ENCODE measurements around the gene STAT3. TPM values are rescaled to one million over a fixed set of nuclear protein-coding genes. Genes with fewer than 3 reads are reported as not detected.

The STAT3 gene
- total RNA-seq, 4 donors from 2014 or later: 146 to 253 (median 205) TPM

GRCh38 chr17:42273474-42274252 is 114.6 kb downstream of the STAT3 start:
- Histone ChIP-seq H3K27ac (no peak overlapping the region), H3K36me3 (no peaks in the 10 kb centered on the region), H3K4me1 (peaks cover 7 to 73% (median 12%) of the 10 kb centered on the region in 3 donors), H3K9me3 (no peaks in the 10 kb centered on the region), H3K27me3 (no peaks in the 10 kb centered on the region), H3K4me3 (no peak overlapping the region)
- TF ChIP-seq CTCF (IDR thresholded peaks at IDR 0.05): no peak
- WGBS, 2 donors (ENCODE audit: low coverage in 1 of 2): 55 to 56% methylated on average over 6 to 7 of the region's 7 CpGs
- ATAC-seq: no peak

- Histone ChIP-seq H3K4me3 (no peak overlapping the region), H3K27me3 (no peaks in the 10 kb centered on the region), H3K4me1 (peaks cover 7 to 72% (median 12%) of the 10 kb centered on the region in 3 donors), H3K36me3 (no peaks in the 10 kb centered on the region), H3K27ac (no peak overlapping the region), H3K9me3 (no peaks in the 10 kb centered on the region)
- TF ChIP-seq EP300 (IDR thresholded peaks at IDR 0.05) (no peak), POLR2AphosphoS5 (IDR thresholded peaks at IDR 0.05) (no peak), CTCF (IDR thresholded peaks at IDR 0.05) (no peak), POLR2A (IDR thresholded peaks at IDR 0.05) (no peak)
- WGBS, 2 donors (ENCODE audit: low coverage in 1 of 2): 43 to 58% methylated on average over 5 to 7 of the region's 7 CpGs
- ATAC-seq: no peak
Measured at GRCh38 chr17:42272162-42272907, 115.9 kb downstream of the STAT3 start.

GRCh38 chr17:42271779-42272035 is 116.5 kb downstream of the STAT3 start:
- Histone ChIP-seq H3K9me3 (no peaks in the 10 kb centered on the region), H3K27me3 (no peaks in the 10 kb centered on the region), H3K4me3 (no peak overlapping the region), H3K4me1 (peaks cover 6 to 72% (median 7%) of the 10 kb centered on the region in 3 donors), H3K27ac (no peak overlapping the region), H3K36me3 (no peaks in the 10 kb centered on the region)
- ATAC-seq: no peak
- TF ChIP-seq POLR2A (IDR thresholded peaks at IDR 0.05): no peak
- TF ChIP-seq CTCF (IDR thresholded peaks at IDR 0.05): no peak
- TF ChIP-seq EP300 (IDR thresholded peaks at IDR 0.05): no peak
- no peak for TF ChIP-seq POLR2AphosphoS5 (IDR thresholded peaks at IDR 0.05)

GRCh38 chr17:42271006-42271778 is 117.0 kb downstream of the STAT3 start:
- H3K4me3 ChIP-seq: no peak overlapping the region
- no peak for ATAC-seq
- H3K27me3 ChIP-seq: no peaks in the 10 kb centered on the region
- WGBS, 2 donors (ENCODE audit: low coverage in 1 of 2): 77 to 81% methylated on average over 3 of the region's 3 CpGs
- peaks cover 5 to 74% (median 7%) of the 10 kb centered on the region in 3 donors for H3K4me1 ChIP-seq
- no peaks in the 10 kb centered on the region for H3K36me3 ChIP-seq
- no peak overlapping the region for H3K27ac ChIP-seq
- H3K9me3 ChIP-seq: no peaks in the 10 kb centered on the region
- TF ChIP-seq POLR2AphosphoS5 (IDR thresholded peaks at IDR 0.05) (no peak), EP300 (IDR thresholded peaks at IDR 0.05) (no peak), POLR2A (IDR thresholded peaks at IDR 0.05) (no peak), CTCF (IDR thresholded peaks at IDR 0.05) (no peak)
